Fibroblast of villous mesenchyme (primary cell): ENCODE data around the gene ADAMTS7. TPM values are rescaled to one million over a fixed set of nuclear protein-coding genes. Genes with fewer than 3 reads are reported as not detected.
"Not testable (repeated sequence)": the region's sequence is repeated elsewhere in the genome, so short reads cannot be mapped to it uniquely, and the experiment has no call there.

Experiments
- DNase-seq: peaks from one replicate; pipeline ENCODE4 v3.0.0-alpha.2; 2010; ENCODE audit warnings: low read depth
- H3K4me3 ChIP-seq: 2 replicates; pipeline ENCODE4 v1.5.1; 2011; ENCODE audit warnings: low read depth, mild to moderate bottlenecking, low read length
- CTCF ChIP-seq: IDR thresholded peaks from 2 replicates; pipeline ENCODE4 v1.5.1; 2012; ENCODE audit warnings: low read depth, mild to moderate bottlenecking, low read length; ENCODE audit not compliant: insufficient read depth
- total RNA-seq: library from RNA; depleted of rRNA; stranded (reverse); fragments of >200 nt; gene quantifications from 2 replicates; pipeline ENCODE4 v1.2.3, GENCODE V29; 2012

The ADAMTS7 gene
- total RNA-seq, 1 donor, result 16.4 TPM

- H3K4me3 ChIP-seq, result no peak overlapping the region
- no peak for TF ChIP-seq CTCF
- DNase-seq, result no peak
Observed at GRCh38 chr15:78804391-78804792, 6.9 kb downstream of the ADAMTS7 start.

- no peak overlapping the region for H3K4me3 ChIP-seq
- TF ChIP-seq CTCF, result no peak
- no peak for DNase-seq
Observed at GRCh38 chr15:78800806-78801205, 10.5 kb downstream of the ADAMTS7 start.

GRCh38 chr15:78800189-78800588 is 11.1 kb downstream of the ADAMTS7 start:
- DNase-seq, result no peak
- no peak for TF ChIP-seq CTCF
- H3K4me3 ChIP-seq, result no peak overlapping the region

- not testable (repeated sequence) for DNase-seq, H3K4me3 ChIP-seq
Observed at GRCh38 chr15:78799102-78799501, 12.2 kb downstream of the ADAMTS7 start.

- DNase-seq, result peak; percentile 28
- not testable (repeated sequence) for H3K4me3 ChIP-seq
Observed at GRCh38 chr15:78798355-78798754, 12.9 kb downstream of the ADAMTS7 start.

- no peak for TF ChIP-seq CTCF
- H3K4me3 ChIP-seq, result no peak overlapping the region
- DNase-seq, result no peak
Observed at GRCh38 chr15:78797951-78798350, 13.3 kb downstream of the ADAMTS7 start.

GRCh38 chr15:78796510-78796909 is 14.8 kb downstream of the ADAMTS7 start:
- no peak for DNase-seq
- no peak for TF ChIP-seq CTCF
- no peak overlapping the region for H3K4me3 ChIP-seq

- no peak for DNase-seq
- H3K4me3 ChIP-seq, result no peak overlapping the region
- TF ChIP-seq CTCF, result no peak
Observed at GRCh38 chr15:78795043-78795442, 16.2 kb downstream of the ADAMTS7 start.

GRCh38 chr15:78794446-78794845 is 16.8 kb downstream of the ADAMTS7 start:
- not testable (repeated sequence) for DNase-seq, H3K4me3 ChIP-seq
